HL-60/S4 treated with retinoic acid at 250 ng/mL for 4 days and 3 days (cell line): ENCODE measurements around the gene HAPLN3.

ENCODE experiments used
- in situ Hi-C: fragments of 300-500 bp; cut with MboI; formaldehyde crosslinking; loops from 2 replicates; pipeline ENCODE4 v1.7.0; 2022; ENCODE audit warnings: low sequenced_read_pairs

Gene HAPLN3

GRCh38 chr15:88866295-88866881 is 29.0 kb downstream of the HAPLN3 start:
- in situ Hi-C loops: no loop called here

DNA sequence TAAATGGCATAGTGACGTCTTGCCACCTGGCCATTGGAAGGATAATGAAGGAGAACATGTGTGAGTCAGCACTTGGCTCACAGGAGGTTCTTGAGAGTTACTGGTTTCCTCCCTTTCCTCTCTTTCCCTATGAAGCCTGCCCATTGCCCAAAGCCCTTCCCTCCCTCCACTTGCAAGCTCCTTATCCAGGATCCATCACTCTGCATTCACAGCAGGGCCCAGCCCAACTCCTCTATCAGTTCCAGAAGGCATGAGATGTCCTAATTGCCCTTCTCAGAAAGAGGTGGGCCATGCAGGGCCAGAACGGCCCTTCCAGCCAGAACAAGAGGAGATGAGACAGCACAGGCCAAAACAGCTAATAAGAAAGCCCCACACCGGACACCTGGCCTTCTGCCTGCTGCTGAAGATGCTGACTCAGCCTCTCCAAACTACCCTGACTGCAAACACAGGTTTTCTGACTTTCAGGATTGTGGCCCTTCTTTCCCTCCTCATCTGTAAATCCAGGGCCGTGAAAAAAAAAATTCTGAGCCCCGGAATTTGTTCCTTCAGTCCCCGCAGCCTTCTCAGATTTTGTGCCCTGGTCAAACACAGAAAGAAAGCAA is 29.7 kb downstream of the HAPLN3 start:
- in situ Hi-C loops: no loop called here

DNA sequence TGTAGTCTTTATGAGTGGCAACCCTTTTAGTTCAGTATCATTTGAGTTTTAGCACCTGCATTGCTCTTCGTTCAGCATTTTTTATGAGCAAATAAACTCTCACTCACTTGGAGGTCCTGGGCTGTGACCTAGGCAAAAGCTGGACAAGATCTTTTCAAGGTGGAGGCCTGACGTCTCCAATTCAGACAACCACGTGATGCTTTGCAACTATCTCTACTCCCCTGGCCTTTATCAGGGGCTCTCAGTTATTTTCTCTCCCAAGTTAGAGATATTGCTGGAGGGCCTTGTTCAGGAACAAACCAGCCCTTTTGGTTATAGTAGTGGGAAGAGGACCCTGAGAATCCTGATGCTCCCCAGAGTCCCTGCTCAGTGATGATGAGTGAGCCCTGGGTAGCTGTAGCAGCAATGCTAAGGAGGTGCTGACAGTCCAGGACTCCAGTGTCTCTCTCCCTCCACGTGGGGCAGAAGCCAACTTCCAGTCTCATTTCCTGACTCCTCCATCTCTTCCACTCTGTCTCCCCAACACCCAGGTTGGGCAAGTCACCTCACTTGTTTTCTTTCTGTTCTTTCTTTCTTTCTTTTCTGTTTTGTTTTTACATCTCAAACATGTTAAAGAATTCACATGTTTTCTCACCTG is 30.4 kb downstream of the HAPLN3 start:
- in situ Hi-C loops: no loop called here

- in situ Hi-C loops: no loop called here
Observed at GRCh38 chr15:88863412-88863811, 31.9 kb downstream of the HAPLN3 start.

DNA sequence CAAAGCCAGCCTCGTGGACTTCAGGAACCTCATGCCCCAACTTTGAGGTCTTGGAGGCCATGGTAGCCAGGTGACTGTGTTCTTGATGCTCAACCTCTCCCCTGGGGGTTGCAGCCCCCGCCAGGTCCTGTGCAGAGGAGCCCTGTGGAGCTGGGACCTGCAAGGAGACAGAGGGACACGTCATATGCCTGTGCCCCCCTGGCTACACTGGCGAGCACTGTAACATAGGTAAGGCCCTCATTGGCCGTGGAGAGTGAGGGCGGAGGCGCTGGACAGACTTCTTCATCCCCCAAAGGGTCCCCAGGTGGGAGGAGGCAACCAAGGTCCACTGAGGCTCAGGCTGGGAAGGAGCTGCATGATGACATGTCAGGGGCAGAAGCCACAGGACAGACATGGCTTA is 35.1 kb downstream of the HAPLN3 start:
- in situ Hi-C loops: no loop called here

DNA sequence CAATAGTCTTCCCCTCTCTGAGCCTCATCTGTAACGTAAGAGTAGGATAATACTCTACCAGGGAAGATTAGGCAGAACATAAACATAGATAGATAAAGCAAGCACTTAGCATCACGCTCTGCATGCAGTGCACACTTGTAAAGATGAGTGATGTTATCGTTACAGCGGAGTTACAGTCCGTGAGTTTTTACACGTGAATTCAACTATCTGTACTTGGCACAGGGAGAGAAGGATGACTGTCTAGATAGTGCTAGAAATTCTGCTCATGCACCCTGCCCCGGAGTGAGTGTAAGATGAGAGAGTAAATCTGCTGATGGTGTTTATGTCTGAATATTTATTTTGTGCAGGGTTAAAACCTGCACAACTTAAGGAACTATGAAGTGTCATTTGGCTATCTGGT is 35.8 kb downstream of the HAPLN3 start:
- in situ Hi-C loops: no loop called here

DNA sequence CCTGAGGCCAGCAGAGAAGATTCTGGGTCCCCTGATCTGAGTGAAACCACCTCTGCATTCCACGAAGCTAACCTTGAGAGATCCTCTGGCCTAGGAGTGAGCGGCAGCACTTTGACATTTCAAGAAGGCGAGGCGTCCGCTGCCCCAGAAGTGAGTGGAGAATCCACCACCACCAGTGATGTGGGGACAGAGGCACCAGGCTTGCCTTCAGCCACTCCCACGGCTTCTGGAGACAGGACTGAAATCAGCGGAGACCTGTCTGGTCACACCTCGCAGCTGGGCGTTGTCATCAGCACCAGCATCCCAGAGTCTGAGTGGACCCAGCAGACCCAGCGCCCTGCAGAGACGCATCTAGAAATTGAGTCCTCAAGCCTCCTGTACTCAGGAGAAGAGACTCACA is 36.4 kb downstream of the HAPLN3 start:
- in situ Hi-C loops: no loop called here

- in situ Hi-C loops: no loop called here
Observed at GRCh38 chr15:88852476-88852875, 42.9 kb downstream of the HAPLN3 start.

GRCh38 chr15:88849376-88850072 is 45.8 kb downstream of the HAPLN3 start:
- in situ Hi-C loops: no loop called here

GRCh38 chr15:88848203-88848602 is 47.1 kb downstream of the HAPLN3 start:
- in situ Hi-C loops: no loop called here

DNA sequence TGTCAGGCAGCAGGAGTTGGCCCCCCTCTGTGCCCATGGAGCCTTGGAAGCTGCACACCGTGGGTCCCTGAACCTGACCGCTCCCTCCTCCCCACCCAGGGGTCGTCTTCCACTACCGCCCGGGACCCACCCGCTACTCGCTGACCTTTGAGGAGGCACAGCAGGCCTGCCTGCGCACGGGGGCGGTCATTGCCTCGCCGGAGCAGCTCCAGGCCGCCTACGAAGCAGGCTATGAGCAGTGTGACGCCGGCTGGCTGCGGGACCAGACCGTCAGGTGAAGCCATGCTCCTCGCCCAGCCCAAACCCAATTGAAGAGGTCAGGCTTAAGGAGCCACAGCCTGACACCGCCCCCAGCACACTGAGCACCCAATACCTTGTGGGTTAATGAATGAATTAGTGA is 48.2 kb downstream of the HAPLN3 start:
- in situ Hi-C loops: no loop called here

DNA sequence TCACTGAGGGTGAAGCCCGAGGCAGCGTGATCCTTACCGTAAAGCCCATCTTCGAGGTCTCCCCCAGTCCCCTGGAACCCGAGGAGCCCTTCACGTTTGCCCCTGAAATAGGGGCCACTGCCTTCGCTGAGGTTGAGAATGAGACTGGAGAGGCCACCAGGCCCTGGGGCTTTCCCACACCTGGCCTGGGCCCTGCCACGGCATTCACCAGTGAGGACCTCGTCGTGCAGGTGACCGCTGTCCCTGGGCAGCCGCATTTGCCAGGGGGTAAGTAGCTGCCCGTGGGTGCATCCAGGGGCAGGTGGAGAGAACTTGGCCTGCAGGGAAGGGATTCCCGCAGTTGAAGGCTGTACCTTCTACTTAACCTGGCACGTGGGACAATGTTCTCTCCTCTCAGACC is 49.7 kb downstream of the HAPLN3 start:
- in situ Hi-C loops: no loop called here

DNA sequence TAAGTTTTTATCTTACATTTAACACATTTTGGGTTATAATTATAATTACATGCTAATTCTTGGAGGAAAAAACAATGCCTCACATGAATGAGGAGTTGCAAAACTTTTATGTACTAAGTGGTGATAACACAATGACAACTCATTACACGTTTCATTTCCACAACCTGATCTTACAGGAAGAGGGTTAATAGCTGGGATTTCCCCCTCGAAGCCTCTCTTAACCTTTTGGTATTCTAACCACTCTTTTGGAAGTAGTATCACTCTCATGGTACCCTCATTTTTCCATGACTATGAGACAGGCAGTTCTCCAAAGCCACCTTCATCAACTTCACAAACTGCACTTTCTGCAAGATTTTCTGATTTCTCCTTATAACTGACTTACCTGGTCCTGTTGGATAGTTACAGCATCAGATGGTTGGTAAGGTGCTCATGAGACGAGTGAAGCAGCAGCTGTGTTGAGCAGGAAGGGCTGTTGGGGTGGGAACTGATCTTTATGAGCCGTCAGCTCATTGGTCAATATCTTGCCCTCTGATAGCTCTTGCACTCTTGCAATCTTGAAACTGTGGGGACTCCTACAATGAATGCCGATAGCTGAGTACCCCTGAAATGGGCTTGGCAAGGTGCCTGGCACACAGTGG is 50.5 kb downstream of the HAPLN3 start:
- in situ Hi-C loops: no loop called here

- in situ Hi-C loops: no loop called here
Observed at GRCh38 chr15:88843334-88843733, 52.0 kb downstream of the HAPLN3 start.

GRCh38 chr15:88842156-88842555 is 53.2 kb downstream of the HAPLN3 start:
- in situ Hi-C loops: no loop called here

- in situ Hi-C loops: no loop called here
Observed at GRCh38 chr15:88841236-88841635, 54.1 kb downstream of the HAPLN3 start.

DNA sequence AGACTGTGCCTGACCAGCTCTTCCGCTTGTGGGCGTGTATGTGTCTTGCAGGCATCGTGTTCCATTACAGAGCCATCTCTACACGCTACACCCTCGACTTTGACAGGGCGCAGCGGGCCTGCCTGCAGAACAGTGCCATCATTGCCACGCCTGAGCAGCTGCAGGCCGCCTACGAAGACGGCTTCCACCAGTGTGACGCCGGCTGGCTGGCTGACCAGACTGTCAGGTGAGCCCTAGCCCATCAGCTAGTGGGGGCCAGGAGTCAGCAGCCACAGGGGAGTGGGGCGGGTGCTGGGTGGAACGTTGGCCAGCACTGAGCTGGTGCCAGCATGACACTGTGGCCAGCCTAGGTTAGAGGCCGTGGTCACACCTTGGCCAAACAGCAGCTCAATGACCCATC is 55.4 kb downstream of the HAPLN3 start:
- in situ Hi-C loops: no loop called here

DNA sequence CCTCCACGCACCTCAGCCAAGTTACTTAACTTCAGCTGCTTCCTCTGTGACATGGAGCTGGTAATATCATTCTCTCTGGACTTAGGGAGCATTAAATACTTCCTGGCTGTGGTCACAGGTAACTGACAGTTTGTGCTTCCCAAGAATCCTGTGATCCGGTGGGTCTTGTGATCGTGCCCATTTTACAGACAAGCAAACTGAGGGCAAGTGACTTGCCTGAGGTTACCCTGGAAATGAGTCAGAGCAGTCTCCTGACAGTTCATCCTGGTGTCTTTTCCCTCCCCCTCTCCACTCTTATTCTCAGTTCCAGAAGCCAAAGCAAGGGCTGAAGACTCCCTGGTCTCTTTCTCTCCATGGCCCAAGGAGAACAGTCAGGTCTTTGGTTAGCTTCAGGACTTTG is 56.2 kb downstream of the HAPLN3 start:
- in situ Hi-C loops: no loop called here

GRCh38 chr15:88838667-88839066 is 56.7 kb downstream of the HAPLN3 start:
- in situ Hi-C loops: no loop called here

DNA sequence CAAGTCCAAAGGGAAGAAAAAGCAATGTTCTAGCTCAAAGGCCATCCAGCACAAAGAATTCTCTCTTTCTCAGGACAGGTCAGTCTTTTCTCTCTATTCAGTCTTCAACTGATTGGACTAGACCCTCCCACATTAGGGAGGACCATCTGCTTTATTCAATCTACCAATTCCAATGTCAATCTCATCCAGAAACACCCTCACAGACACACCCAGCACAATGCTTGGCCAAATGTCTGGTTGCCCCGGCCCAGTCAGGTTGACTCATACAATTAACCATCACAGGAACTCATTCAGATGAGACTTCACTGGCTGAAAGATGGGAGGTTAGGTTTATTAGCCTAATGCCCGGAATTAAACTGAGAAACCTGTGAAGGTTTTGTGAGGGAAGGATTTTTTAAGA is 59.7 kb downstream of the HAPLN3 start:
- in situ Hi-C loops: no loop called here

- in situ Hi-C loops: no loop called here
Observed at GRCh38 chr15:88835119-88835518, 60.2 kb downstream of the HAPLN3 start.
